NCI-H1694 treated with DMSO at 0.1 percent for 48 hours (cell line): Measurements from ENCODE around the gene MSH3.

Experiments
- DNase-seq: peaks from one replicate; lab custom pipeline; 2025; lab: John Stamatoyannopoulos, UW

MSH3 gene

GRCh38 chr5:80905405-80905804, 251.0 kb downstream of the MSH3 start:
- no peak for DNase-seq

- DNase-seq: no peak
These were observed 258.0 kb downstream of the MSH3 start for GRCh38 chr5:80912479-80912878.

GRCh38 chr5:80915716-80916115, 261.3 kb downstream of the MSH3 start:
- no peak for DNase-seq

- DNase-seq: no peak
These were observed 262.2 kb downstream of the MSH3 start for GRCh38 chr5:80916676-80917075.

- no peak for DNase-seq
These were observed 263.2 kb downstream of the MSH3 start for GRCh38 chr5:80917631-80918030.

- DNase-seq: no peak
These were observed 265.3 kb downstream of the MSH3 start for GRCh38 chr5:80919678-80920196.

- no peak for DNase-seq
These were observed 265.9 kb downstream of the MSH3 start for GRCh38 chr5:80920333-80920732.

- no peak for DNase-seq
These were observed 266.6 kb downstream of the MSH3 start for GRCh38 chr5:80921026-80921425.

- DNase-seq: no peak
These were observed 271.5 kb downstream of the MSH3 start for GRCh38 chr5:80925931-80926330.
